Stimulated activated CD4-positive, alpha-beta T cell treated with anti-CD3 and anti-CD28 coated beads, Interleukin-2, amount 100 ng/mL, for 24 hours (primary cell): ENCODE measurements around the gene TBC1D5.
"Not testable (repeated sequence)": the region's sequence is repeated elsewhere in the genome, so short reads cannot be mapped to it uniquely, and the experiment has no call there.

Experiments used
- DNase-seq, 2 donors: peaks; one replicate each; pipeline ENCODE4 v3.0.0-alpha.2; 2020

TBC1D5 gene

DNA sequence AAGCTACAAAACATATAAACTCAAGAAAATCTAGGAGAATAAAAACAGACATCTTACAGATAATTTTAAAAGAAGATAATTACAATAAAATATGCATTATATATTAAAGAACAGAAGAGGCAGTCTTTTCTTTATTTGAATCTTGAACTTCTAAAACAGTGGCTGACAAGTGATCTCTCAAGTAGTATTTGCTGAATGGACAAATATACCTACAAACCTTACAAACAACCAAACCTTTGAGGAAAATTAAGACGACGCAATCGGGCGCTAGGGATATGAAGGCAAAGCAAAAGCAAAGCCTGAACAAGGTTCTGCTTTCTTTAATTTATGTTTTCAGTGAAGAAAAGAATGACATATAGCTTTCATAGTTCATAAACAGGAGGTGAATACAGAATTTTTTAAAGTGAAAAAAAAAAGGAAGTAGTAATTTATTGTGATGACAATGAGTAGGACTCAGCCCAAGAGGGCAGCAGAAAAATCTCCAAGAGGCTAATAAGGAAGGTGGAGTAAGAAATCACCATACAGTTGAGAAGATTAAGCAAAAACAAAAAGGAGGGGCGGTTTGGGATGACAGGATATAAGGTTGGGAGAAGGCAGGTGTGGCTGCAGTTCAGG, 347.8 kb downstream of the TBC1D5 start:
- DNase-seq, result no peak

DNA sequence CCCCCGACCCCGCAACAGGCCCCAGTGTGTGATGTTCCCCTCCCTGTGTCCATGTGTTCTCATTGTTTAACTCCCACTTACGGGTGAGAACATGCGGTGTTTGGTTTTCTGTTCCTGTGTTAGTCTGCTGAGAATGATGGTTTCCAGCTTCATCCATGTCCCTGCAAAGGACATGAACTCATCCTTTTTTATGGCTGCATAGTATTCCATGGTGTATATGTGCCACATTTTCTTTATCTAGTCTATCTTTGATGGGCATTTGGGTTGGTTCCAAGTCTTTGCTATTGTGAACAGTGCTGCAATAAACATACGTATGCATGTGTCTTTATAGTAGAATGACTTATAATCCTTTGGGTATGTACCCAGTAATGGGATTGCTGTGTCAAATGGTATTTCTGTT, 349.9 kb downstream of the TBC1D5 start:
- DNase-seq, result not testable (repeated sequence)

DNA sequence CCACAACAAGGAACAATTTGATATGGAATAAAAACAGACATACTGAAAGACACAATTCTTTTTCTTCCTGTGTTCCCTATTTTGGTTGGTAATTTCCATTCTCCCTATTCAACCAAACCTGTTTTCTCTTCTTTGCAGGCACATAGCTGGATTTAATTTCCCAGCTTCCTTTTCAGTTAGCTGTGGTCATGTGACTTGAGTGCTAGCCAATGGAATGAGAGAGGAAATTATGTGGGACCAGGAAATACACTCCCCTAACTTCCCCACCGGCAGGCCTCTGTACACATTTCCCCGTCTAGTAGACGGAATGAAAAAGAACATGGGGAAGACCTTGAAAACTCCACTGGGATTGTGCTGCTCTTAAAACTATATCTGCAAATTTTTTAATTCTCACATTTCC, 351.6 kb downstream of the TBC1D5 start:
- no peak for DNase-seq

DNA sequence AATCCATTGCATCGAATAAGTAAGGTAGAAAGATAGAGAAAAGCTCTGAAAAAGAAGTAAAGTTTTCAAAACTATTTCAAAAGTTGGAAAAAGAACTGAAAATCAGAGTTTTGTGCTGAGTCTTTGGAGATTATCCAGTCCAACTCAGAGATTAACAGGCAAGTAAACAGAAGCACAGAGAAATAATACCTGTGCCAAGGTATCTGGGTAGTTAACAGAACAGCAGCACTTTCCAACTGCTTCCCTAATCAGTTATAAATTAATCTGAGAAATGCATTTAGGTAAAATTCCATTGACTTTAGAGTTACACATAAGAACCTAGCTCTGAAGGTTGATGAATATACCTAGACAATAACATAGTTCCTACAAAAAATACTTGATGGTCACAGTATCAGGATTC, 355.3 kb downstream of the TBC1D5 start:
- DNase-seq, result no peak

DNA sequence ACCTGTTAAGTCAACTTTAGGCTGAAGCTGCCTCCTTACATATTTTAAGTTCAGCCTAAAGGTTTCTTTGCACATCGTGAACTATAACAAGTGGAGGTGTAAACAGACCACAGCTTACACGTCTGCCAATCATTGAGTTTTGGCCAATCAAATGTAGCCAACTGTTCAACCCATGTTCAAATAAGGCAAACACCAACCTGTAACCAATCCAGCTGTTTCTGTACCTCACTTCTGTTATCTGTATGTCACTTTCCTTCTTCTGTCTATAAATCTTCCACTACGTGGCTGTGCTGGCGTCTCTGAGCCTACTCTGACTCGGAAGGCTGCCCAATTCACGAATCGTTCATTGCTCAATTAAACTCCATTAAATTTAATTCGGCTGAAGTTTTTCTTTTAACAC, 356.0 kb downstream of the TBC1D5 start:
- no peak for DNase-seq

DNA sequence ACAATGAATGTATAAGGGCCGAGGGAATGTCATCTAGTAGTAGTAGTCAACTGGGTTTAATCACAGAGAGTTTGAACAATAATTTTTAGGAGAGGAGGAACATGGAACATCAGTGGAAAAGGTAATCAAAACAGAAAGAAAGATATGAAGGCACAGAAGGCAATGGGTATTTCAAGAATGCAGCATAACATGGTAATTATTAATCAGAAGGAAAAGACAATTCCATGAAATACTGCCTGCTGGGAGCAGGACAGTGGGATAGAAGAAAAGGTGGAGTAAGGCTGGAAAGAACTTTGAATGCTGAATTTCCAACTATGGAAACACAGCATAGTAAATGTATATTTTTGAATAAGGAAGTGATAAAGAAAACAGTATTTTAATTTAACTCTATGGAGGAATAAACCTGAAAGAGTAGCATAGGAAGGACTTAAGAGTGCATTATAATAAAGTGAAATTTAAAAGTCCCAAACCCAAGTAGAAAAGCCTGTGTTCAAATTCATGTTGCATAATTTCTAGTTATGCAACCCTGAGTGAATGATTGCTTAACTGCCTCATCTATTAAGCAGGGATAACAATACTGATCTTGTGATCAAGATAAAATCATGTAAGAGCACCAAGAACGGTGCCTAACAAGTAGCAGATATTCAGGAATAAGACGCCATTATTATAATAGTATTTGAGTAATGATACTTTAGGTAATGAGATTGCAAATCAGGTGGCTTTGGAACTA, 357.7 kb downstream of the TBC1D5 start:
- DNase-seq, result no peak

DNA sequence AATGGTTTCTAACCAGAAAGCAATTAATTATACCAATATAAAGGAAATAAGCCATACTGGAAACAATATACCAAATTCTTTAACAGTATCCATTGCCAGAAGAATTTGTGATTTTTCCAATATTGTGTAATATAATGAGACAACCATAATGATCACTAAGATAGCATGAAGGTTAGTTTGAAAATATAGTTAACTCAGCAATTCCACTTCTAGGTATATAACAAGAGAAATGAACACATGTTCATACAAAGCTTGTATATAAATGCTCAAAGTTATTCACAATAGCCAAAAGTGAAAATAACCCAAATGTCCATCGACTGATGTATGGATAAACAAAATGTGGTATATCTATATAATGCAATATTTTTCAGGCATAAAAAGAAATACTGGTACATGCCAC, 369.1 kb downstream of the TBC1D5 start:
- DNase-seq, result no peak

DNA sequence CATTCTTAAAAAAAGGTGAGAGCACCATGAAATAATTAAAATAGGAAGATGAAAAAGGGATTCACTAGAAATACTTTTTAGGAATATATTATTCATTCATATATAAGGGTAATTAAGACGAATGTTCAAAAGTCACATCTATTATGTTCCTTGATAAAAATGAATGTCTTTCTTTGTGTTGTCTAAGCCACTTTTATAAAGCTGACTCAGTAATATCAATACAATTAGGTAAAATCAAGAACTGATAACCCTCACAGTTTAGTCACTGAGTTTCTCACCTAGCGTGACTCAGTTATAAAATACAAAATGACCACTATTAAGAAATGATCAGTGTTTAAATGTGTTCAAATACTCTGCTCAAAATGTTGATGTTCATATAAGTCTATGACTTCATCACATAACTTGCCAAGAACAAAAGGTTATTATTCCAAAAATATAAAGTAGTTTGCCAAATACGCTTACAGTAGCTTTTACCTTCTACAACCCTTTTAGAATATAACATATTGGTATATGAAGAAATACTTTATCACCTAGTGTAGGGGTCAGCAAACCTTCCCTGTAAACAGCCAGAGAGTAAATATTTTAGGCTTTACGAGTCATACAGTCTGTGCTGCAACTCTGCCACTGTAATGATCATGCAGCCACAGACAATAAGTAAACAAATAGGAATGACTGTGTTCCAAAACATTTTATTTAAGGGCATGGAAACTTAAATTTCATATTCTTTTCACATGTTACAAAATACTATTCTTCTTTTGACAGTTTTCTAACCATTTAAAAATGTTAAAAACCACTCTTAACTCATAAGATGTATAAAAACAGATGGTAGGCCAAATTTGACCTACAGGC, 369.8 kb downstream of the TBC1D5 start:
- no peak for DNase-seq

DNA sequence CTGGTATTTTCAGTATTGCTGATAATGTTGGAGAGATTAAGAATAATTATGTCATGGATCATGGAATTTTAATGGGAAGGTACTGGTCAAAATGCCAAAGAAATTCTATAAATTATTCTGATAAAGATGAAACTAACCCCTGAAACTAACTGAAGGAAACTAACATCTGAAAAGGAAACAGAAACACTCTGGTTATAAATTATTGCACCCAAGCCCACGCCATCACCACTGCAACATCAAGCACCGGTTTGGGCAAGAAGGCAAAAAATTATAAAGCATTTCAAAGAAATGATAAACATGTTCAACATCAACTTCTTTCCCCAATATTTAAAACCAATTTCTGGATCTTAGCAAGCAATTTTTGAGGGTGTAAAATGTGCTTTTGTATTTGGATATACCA, 372.5 kb downstream of the TBC1D5 start:
- DNase-seq, result no peak

DNA sequence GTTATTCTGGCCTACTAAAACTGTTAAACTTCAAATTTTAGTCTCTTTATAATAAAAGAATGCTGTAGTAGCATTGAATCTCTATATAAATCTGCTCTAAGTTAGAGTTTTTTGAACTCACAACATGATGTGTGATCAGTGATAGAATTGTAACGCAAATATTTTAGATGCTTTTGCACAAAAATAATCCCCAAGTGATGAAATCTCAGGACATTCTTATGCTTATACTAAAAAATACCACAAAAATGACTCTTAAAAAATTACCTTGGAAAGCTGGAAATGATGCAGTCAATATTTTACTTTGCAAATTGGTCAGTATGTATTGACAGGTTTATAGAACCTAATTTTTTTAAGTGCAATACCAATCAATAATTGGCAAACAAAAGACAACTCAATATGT, 375.3 kb downstream of the TBC1D5 start:
- no peak for DNase-seq

DNA sequence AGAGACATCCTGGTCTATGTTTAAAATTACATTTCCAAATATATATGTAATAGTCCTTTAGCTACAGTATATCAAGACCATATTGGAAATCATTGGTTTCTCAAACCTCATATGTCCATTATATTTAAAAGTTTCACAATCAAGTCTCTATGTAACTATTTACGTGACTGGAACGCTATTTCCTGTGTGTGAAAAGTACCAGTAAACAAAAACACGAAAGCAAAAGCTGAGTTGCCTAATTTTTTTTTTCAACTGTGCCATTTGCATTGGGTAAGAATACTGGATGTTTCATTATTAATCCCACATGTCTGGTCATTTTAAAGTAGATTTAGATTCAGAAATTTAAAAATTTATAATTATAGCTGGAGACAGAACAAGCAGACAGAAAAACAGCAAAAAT, 381.4 kb downstream of the TBC1D5 start:
- no peak for DNase-seq

DNA sequence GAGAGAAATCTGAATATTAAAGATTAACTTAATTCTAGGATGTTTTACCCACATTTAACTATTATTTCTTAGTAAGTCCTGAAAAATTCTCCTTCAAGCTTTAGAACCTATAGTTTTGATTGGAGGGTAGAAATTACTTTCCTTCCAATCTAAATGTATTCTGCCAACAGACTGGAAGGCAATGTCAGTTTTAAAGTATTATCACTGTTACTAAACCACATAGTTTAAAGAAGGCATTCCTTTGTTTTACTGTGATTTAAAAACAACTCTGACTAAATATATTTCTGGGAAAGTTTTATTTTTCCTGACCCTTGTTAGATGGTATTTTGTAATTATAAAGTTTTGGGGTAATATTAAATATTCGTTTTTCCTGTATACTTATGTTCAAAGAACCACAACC, 382.5 kb downstream of the TBC1D5 start:
- no peak for DNase-seq

DNA sequence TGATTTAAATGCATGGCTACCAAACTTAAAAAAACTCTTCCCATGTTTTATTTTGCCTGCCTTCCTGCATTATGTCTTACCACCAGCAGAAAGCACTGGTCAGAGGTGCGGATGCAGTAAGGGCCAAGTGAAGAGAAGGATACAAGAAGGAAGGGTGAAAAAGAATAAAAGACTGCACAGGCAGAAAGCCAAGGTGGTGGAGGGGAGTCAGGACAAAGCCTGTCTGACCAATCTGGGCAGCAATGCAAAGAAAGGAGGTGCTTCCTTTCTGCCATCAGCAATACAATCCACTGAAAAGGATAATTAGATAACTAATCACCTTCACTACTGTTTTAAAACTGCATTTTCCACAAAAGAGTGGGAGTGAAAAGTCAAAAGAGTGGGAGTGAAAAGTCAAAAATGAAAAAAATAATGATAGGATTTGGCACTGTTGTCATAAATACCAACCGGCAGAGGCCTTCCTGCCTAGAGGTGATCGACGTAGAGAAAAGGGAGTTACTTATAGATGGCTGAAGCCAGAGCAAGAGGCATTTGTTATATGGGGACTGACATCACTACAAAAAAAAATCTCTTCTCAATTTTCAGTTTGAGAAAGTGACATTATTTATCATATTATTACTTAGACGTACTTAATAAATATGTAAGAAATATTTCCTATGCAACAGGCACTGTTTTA, 385.3 kb downstream of the TBC1D5 start:
- DNase-seq, result no peak

DNA sequence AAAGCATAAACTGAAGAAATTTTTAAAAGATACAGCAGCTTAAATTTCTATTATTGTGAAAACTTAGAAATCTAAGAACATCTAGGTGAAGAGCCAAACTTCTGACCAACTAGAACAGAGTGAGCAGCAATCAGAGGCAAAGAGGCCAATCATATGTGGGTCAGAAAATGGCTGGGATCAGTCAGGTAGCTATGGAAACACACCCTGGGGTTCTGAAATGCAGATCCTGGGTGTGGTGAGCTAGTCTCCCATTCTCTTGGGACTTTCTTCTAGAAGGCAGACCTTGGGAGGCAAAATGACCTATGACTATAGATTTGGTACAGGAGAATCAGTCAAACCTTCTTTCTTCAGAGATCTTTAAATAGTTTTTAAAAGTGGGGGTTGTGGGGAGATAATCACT, 385.8 kb downstream of the TBC1D5 start:
- DNase-seq, result no peak

DNA sequence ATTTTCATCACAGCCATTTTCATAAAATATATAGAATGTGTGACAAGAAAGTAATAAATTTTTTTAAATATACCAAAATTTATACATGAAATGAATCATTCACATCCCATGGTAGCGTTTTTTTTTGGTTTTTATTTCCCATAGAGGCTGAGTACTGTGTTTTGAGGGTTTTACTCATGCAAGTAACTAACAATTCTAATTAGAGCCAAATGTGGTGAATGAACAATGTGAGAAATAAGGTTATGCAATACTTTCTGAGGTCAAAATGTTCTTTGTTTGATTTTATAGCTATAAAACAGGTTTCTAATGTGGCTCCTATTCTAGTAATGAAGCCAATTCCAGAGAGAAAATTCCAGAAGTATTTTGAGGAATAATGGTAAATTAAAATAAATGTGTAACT, 386.8 kb downstream of the TBC1D5 start:
- DNase-seq, result no peak

DNA sequence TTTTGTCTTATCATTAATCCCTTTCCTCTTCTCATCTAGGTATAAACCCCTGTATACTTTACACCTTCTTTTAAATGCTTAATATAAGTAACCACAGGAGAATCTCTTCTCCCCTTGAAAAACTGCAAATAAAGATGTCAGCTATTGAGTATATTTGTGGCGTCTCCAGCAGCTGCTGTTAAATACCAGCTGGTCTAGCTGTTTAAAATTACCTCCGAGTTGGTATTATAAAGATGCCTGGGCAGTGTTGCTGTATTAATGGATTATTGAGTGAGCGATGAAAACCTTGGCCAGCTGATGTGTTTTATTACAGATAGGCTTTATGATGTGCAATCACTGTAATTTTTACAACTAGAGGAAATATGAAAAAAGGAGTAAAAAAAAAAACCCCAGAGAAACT, 388.1 kb downstream of the TBC1D5 start:
- no peak for DNase-seq

DNA sequence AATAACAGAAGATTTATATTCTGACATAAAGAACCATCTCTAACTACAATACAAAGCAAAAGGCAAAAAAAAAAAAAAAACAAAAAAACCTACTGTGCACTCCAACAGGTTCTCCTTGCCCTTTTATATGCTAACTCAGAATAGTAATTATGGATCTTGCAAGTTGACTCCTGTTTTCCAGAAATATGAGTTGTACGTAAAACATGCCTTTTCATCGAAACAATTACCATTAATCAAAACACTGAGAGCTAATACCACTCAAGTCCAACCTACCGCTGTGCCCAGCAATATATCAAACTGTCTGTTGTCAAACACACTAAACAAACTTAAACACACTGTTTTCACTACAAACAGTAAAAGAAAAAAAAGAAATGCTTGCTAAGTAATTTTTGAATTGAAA, 389.8 kb downstream of the TBC1D5 start:
- DNase-seq, result no peak

DNA sequence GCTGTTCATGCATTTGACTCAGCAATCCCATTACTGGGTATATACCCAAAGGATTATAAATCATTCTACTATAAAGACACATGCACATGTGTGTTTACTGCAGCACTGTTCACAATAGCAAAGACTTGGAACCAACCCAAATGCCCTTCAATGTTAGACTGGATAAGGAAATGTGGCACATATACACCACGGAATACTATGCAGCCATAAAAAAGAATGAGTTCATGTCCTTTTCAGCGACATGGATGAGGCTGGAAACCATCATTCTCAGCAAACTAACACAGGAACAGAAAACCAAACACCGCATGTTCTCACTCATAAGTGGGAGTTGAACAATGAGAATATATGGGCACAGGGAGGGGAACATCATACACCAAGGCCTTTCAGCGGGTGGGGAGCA, 391.2 kb downstream of the TBC1D5 start:
- DNase-seq, result not testable (repeated sequence)

DNA sequence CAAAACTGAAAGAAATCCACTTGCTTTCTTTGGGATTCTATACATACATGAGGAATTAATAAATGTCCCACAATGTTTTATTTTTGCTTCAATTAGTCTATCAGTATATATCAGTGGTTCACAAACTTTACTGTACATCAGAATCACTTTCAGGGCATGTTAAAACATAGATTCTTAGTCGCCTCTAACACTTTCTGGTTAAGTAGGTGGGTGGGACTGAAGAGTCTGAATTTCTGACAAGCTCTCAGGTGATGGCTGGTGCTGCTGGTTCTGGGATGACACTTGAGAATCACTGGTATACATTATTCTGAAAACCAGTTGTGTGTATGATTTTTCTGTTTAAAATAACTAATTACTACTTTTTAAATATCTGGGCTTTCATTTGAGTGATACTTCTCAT, 393.3 kb downstream of the TBC1D5 start:
- DNase-seq, result no peak

DNA sequence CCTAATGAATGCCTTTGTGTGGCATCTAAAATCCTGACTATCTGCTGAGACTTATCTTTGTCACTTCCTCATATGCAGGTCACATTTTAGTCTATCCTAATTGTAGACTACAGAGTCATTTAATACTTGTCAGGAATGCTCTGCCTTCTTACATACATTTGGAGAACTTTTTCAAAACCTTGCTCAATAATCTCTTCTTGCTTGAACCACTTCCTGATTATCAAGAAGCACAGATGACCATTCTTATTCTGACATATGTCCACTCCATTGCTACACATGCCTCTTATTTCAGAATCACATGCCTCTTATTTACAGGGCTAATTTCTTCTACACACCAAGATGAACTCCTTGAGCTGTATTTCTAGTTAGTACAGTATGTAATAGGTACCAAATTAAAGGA, 400.3 kb downstream of the TBC1D5 start:
- DNase-seq, result no peak

DNA sequence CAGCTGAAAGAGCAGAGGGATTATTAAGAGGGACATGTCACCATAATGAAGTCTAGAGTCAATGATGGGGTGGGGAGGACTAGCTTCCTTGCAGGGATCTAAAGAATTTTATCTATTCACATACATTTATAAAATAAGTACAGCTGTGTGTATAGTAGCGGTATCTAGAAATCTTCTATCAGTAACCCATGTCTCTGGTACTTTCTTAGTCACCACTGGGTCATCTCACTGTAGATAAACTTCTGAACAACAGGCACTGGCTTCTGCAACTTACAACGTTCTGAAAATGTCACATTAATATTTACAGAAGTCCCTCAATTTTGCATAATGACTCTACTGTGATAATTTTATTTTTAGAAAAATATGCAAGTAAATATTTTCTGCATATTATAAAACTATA, 401.7 kb downstream of the TBC1D5 start:
- no peak for DNase-seq

DNA sequence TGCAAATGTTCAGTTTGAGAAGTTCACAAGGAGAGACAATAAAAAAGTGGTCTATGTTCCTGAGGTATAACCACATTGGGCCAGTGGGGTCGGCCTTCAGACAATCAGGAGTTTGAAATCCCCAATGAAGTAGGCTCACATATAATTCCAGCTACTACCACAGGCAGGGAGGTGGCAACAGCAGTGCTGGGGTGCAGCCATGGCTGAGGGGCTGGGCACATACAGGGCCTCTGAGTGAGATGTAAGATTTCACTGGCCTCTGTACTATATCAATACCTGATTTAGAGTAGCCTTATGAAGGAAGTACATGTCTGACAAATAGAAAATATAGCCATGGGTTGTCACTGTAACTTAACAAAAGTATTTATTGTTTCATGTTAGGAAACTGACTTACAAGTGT, 402.2 kb downstream of the TBC1D5 start:
- no peak for DNase-seq

DNA sequence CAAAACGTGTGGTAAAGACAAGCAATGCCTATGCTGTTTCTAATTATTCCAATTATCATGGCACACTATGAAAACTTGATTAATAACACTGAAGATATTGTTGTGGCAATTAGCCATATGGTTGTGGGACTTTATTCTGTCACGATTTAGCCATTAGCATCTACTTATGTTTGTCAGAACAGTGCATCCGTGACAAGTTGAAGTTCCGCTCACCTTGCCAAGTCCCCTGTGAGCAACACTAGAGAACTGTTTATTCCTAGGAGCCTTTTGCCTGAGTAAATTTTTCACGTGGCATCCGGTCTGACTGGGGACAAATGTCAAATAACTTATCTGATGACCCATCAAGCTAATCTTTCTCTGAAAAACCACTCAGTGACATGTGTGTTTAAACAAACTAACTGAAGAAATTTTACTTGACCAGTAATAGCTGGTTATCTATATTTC, 403.3 kb downstream of the TBC1D5 start:
- no peak for DNase-seq

DNA sequence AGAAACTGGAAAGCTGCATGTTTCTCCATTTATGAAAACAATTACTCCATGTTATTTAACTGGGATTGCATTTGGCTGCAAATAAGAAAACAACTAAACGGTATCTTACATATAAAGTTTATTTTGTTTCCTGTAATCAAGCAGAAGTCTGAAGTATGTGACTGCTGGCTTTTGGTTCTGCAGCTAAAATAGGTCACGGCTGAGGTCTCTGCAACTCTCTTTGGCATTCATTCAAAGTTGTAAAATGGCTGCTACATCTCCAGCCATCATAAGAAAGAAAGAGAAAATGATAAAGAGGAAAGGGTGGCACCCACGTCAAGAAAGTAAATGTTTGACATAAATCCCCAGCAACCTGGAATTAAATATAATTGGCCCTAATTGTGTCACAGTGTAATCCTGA, 406.1 kb downstream of the TBC1D5 start:
- no peak for DNase-seq
